GM21619 (cell line): ENCODE results near the gene RBM12.
A peak's percentile ranks its signal among the peaks of the same experiment; 100 is the strongest.

Experiments
- ATAC-seq: cut with Tn5 transposase; IDR thresholded peaks from one replicate; pipeline ENCODE4 v1.9.1; 2021; ENCODE audit not compliant: unreplicated experiment

The RBM12 gene

GRCh38 chr20:35626386-35627001 lies 38.2 kb downstream of the RBM12 start:
- no peak for ATAC-seq

- no peak for ATAC-seq
These were observed 38.9 kb downstream of the RBM12 start for GRCh38 chr20:35625584-35626385.

GRCh38 chr20:35621560-35621946 lies 43.1 kb downstream of the RBM12 start:
- ATAC-seq: no peak

GRCh38 chr20:35620818-35621559 lies 43.7 kb downstream of the RBM12 start:
- no peak for ATAC-seq

- peak; percentile 34 for ATAC-seq
These were observed 45.3 kb downstream of the RBM12 start for GRCh38 chr20:35619196-35620095.

- ATAC-seq: no peak
These were observed 46.2 kb downstream of the RBM12 start for GRCh38 chr20:35618263-35619131.

- no peak for ATAC-seq
These were observed 47.1 kb downstream of the RBM12 start for GRCh38 chr20:35617397-35618262.

GRCh38 chr20:35616465-35617396 lies 48.0 kb downstream of the RBM12 start:
- ATAC-seq: no peak

GRCh38 chr20:35615667-35616464 lies 48.8 kb downstream of the RBM12 start, which contains the start of gene SPAG4:
SPAG4 (plus strand) TSS chr20:35615829; CDS start chr20:35616004, 175 bp downstream.
- ATAC-seq: peak; percentile 63

- ATAC-seq: no peak
These were observed 53.2 kb downstream of the RBM12 start for GRCh38 chr20:35611482-35611881.

- no peak for ATAC-seq
These were observed 53.8 kb downstream of the RBM12 start for GRCh38 chr20:35610833-35611427.

- ATAC-seq: no peak
These were observed 57.5 kb downstream of the RBM12 start for GRCh38 chr20:35607003-35607735.

GRCh38 chr20:35606127-35606526 lies 58.6 kb downstream of the RBM12 start:
- no peak for ATAC-seq

- ATAC-seq: no peak
These were observed 60.3 kb downstream of the RBM12 start for GRCh38 chr20:35604449-35604747.

GRCh38 chr20:35603695-35604448 lies 60.8 kb downstream of the RBM12 start:
- no peak for ATAC-seq
